Middle frontal gyrus (tissue), 1 donor: ENCODE data around the gene ULK4.

Experiments used
- DNase-seq: peaks from one replicate; pipeline ENCODE4 v3.0.0-alpha.2; 2015; ENCODE audit warnings: low spot score; ENCODE audit errors: extremely low spot score

Gene ULK4

DNA sequence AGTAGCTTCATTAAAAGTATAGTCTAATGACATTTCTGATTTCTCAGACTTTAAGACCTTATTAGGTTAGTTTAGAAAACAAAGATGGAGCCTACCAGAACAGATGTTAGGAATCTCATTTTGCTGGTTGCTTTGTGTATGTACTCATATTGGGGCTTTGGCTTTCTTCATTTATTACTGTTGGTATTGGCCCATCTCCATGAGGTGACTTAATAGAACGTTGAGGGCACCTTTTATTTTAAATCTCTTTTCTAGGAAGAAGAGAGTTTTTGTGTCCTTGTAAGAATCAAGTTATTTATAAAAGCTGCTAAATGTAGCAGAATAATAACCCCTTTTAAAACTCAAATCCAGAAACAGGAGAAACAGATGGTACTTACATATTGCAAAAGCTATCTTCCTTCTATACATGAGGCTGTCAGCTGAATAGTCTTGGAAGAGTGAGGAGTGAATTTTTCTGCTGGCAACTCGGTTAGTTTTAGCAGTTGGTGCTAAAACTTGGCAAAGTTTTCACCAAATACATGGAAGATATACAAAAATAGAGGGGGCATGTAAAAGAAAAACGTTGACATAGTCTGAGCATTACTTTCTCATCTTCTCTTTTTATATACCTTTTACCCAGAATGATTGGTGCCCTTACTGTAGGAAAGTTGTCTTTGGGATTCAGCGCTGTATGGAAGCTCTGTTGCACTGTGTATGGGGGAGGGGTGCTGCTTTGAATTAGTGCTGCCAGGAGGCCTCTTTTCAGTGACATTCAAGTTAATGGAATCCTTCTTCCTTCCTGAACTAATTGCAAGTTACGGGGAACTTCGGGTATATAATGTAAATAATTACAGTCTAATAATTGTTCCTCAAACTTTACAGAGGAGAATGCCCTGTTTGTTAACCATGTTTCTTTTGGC, 726.8 kb downstream of the ULK4 start:
- peak; percentile 39 for DNase-seq

DNA sequence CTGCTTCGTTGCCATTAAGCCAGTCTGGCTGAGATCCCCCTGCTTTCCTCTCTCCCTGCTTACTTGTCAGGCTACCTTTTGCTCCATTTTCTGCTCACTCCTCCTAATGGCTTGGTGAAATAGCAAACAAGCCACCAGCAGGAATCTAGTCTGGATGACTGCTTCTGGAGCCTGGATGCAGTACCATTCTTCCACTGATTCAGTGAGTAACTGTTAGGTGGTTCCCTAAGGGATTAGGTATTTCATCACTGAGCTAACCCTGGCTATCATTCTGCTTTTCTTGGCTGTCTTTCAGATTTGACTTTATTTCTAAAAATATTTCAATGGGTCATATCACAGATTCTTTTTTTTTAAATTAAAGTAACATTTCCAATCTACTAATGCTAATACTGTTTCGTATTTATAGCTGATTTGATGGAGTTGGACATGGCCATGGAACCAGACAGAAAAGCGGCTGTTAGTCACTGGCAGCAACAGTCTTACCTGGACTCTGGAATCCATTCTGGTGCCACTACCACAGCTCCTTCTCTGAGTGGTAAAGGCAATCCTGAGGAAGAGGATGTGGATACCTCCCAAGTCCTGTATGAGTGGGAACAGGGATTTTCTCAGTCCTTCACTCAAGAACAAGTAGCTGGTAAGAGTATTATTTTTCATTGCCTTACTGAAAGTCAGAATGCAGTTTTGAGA, 737.6 kb downstream of the ULK4 start:
- DNase-seq: no peak

DNA sequence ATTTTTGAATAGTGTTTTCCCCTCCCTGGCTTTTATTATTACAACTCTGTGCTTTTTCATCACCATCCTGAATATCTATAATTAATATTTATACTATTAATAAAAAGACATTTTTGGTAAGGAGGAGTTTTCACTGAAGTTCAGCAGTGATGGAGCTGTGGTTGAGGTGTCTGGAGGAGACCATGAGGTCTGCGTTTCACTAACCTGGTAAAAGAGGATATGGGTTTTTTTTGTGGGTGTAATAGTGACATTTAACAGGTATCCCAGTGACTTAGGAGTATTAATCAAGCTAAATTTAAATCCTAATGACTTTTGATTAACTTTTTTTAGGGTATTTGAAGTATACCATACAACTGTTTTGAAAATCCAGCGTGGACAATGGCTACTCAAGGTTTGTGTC, 738.2 kb downstream of the ULK4 start:
- DNase-seq: no peak

DNA sequence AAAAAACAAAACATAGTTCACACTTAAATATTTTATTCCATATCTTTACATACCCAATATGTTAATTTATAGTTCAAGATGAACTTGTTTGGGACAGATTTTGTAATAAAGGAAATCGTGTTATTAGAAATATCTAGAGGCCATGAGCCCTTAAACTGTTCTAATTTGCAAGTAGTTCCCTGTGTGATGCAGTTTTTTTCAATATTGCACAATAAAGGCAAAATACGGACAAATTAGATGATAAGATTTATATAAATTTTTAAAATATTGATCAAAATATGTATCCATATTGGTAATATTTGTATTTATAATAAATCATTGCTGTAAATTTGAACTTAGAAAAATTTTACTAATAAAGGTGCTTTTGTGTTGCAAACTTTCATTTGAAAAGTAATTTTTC, 738.8 kb downstream of the ULK4 start:
- DNase-seq: no peak

DNA sequence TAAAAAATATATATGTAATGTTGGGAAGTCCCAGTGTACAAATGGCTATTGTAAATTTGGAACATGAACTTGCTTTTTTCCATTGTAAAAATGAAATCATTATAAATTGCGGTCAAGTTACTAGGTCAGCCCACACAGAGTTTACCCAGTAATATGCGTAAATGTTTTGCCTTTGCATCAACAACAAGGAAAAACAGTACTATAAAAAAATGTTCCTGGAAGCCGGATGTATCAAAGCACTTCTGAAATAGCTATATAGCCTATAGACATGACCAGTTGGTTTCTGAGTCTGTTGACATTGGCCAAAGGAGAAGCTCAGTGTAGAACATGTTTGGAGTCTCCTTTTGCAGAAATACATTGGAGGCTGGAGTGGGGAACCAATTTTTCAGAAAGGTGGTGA, 739.4 kb downstream of the ULK4 start:
- no peak for DNase-seq

DNA sequence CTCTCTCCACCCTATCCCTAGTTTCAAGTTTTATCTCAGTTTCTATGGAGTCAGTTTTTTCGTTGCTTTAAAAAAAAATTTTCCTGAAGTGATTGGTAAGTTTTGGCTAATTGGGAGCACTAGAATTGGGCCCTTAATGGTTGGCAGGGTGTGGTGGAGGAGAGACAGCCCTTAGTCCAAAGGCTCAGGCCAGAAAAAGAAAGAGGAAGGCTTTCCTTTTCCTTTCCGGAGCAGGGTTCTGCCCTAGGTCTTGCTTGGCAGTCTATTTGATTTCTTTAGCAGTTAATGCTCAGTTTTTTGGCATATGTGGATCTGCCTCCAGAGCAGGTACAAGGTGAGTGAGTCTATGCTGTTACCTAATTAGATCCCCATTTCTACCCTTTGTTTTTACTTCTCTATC, 739.9 kb downstream of the ULK4 start:
- no peak for DNase-seq

DNA sequence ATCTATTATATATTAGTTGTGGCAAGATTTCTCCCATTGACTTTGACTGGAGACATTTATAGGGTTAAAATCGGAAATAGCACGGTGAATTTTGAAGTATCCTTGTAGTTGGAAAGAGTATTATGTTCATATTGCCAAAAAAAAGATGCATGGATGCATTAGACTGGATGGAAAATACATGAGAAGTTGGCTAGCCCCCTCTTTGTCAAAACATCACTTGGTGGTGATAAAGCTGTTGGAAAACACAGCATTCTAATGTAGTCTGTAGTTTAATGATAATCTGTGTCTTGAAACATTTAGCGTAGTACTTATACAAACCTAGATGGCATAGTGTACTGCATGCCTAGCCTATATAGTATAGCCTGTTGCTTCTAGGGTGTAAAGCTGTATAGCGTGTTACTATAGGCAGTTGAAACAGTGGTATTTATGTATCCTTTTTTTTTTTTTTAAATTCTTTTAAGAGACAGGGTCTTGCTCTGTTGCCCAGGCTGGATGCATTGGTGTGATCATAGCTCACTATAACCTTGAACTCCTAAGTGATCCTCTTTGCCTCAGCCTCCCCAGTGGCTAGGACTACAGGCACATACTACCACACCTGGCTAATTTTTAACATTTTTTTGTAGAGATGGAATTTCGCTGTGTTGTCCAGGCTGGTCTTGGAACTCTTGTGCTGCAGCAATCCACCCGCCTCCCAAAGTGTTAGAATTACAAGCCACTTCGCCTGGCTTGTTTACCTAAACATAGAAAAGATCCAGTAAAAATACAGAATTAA, 740.8 kb downstream of the ULK4 start:
- no peak for DNase-seq

DNA sequence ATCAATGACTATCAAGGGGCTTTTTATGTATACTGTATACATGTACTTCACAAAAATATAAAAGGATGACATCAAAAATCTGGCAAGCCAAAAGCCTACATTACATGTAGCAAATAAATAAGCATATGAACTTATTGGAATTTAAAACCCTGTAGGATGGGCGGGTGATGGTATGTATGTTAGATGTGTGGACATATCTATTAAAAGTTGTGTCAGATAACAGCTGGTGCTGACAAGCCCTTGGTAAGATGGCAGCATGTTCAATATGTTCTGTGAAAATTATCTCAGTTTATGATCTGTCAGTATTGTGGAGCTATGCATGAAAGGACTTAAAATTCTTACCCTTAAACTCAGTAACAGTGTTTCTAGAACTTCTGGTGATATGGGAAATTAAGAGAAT, 742.5 kb downstream of the ULK4 start:
- DNase-seq: no peak

DNA sequence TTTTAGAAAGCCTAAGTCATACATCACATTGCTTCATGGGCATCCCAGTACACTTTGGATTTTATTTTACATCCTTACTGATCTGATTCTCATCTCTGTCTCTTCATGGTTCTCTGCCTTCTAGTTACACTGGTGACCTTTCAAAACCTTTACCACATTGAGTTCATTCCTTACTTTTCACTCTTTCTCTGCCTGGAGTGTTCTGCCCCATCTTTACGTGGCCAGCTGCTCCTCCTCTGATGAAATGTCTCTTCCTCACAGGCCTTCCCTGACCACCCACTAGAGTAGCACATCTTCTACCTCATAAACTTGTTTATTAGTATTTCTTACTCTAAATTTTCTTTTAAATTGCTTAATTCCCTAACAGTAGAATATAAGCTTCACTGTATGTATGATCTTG, 744.9 kb downstream of the ULK4 start:
- DNase-seq: no peak

DNA sequence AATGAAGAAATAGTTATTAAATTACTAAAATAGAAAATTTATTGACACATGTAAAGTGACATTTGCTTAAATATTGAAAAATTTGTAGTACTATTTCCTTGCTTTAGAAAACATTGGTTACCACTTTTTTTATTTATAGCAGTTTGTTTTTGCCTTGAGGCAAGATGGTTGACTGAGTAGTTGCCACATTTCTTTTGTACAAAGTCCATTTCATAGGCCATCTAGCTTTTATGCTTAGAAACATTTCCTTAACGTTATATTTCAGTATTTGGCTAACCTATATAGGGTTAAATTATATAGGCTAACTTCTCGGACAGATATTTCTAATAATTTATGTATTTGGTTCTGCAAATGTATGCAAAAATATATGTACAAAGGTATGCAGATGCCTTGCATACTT, 745.5 kb downstream of the ULK4 start:
- no peak for DNase-seq

DNA sequence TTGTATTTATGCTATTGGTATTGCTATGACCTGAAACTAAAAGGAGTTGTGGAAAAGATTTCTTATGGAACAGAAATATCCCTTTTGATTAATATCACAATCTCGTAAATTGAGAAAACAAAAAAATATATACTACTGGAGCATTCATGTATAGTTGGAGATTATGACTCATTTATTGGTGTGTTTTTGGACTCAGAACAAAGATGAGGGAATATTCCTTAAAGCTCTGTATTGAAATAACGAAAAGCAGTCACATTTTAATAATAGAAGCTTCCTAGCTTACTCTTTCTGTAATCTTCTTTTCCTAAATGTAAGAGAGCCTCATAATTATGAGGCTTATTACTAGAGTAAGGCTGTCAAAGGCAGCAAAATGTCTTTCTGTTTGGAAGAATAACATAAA, 748.3 kb downstream of the ULK4 start:
- no peak for DNase-seq

DNA sequence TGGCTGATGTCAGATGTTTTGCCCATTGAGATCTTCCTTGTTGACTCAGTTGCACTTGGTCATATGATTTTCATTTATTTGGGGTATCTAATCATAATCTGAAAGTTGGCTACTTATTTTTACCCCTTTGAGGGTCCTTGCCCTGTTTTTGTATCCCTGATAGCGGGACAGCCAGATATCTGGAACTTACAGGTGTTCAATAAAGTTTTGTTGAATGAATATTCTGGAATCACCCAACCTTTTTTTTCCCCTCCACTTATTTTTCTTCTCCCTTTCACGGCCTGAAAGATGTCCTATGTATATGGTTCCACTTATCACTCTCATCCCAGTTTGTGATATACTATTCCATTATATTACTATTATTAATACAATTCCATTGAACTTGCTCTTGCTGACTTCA, 749.8 kb downstream of the ULK4 start:
- DNase-seq: no peak

DNA sequence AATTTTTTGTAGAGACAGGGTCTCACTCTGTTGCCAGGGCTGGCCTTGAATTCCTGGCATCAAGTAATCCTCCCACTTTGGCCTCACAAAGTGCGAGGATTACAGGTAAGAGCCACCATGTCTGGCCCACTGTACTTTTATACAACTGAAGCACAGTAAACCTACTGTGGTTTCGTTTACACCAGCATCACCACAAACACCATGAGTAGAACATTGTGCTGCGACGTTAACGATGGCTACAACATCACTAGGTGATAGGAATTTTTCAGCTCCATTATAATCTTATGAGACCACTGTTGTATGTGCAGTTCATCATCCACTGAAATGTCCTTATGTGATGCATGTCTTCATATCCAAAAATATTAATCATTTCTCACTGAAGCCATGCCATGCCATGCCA, 750.9 kb downstream of the ULK4 start:
- no peak for DNase-seq

DNA sequence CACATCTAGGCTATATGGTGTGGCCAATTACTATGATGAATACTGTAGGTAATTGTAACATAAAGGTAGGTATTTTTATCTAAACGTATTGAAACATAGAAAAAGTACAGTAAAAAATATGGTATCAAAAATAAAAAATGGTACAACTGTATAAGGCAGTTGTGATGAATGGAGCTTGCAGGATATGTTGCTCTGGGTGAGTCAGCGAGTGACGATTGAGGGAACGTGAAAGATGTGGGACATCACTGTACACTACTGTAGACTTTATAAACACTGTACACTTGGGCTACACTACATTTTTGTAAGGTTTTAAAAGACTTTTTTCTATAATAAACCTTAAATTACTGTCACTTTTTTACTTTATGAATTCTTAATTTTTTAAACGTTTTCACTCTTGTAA, 752.3 kb downstream of the ULK4 start:
- DNase-seq: no peak

DNA sequence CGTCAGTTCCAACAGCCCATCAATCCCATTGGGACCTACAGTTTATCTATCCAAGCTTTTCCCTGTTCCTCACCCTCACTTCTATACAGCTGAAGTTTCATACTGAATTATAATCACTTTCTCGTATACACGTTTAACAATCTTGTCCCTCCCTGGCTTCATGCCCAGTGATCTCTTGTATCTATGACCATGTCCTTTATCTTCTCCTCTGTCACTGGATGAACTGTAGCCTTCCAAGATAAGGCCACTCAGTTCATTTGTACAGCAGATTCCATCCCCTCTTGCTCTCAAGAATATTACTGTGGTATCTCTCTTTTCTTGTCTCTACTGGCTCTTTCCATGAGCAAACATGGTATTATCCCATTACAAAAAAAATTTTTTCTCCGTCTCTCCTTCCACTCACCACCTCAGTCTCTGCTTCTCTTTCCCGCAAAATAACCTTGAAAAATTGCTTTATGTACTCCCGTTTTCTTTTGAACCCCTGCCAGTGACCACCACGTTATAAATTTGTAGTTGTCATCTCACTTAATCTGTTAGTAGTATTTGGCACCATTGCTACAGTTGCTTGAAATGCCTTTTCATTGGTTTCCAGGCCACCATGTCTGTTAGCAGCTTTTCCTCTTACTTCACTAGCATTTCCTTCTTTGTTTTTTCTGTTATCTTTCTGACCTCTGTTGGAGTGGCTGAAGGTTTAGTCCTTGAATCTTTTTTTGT, 753.2 kb downstream of the ULK4 start:
- DNase-seq: no peak

DNA sequence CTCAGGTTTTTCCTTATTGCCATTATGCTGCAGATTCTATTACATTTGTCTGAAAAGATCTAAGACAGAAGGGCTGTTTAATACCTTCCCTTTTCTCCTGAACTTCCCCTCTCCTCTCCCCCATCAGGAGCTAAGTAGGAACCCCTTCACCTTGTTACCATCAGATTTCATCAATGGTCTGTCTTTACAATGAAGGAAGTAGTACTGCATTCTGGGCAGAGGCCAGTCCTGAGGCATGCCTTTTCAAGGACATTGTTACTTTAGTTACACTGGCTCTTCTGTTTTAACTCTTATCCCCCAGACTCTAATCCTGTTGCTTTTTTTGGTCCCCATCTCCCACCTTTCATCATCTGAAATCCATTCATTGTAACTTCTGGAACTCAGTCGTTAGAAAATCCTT, 754.5 kb downstream of the ULK4 start:
- DNase-seq: no peak

DNA sequence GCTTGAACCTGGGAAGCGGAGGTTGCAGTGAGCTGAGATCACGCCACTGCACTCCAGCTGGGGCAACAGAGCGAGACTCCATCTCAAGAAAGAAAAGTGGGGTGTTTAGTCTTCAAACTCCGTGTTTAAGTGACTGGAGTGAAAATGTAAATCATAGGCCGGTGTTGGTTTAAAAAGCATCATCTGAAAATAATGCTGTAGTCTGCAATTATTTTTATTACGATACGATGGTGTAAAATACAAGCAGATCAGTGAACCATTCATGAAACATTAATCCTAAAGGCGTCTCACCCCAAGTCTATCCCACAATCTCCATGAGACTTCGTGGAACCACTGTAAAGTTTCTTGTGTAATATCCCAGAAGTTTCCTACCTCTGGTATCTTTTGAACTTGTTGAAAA, 756.3 kb downstream of the ULK4 start:
- no peak for DNase-seq

DNA sequence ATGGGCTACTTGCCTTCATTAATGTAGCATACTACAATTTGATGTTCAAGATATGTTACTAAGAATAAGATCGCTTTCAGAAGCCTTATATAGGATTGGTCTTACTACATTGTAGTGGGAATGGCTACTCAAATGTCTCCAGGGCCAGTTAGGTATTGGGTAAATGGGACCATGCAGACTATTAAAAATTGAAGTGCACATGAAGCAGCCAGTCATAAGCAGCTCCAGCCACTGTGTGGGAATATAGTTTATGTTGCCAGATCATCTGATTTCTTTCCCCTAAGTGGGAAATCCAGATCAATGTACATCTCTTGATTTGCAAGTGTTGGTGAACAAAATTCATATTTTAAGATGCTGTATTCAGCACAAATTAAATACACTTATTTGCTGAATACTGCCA, 757.5 kb downstream of the ULK4 start:
- DNase-seq: no peak

DNA sequence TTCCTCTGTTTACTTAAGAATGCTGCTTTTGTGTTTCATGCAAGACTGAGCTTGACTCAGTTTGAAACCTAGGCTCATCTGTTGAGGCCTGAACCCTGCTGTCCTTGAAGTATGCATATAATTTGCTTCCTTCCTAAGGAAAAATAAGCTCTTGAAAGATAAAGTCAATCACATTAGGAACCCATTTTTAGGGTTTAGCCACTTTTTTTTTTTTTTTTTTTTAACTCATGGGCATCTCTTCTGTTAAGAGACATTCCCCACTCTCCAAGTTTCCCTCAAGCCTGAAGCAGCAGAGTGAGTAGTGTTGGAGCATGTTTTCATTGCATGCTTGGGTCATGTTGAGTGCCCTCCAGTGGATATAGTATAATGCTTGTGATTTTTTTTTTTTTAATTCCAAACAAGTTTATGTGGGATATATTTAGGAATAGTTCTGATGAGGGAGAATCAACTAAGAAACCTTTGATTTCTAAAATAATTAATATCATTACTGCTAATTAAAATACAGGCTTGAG, 759.0 kb downstream of the ULK4 start:
- DNase-seq: no peak

DNA sequence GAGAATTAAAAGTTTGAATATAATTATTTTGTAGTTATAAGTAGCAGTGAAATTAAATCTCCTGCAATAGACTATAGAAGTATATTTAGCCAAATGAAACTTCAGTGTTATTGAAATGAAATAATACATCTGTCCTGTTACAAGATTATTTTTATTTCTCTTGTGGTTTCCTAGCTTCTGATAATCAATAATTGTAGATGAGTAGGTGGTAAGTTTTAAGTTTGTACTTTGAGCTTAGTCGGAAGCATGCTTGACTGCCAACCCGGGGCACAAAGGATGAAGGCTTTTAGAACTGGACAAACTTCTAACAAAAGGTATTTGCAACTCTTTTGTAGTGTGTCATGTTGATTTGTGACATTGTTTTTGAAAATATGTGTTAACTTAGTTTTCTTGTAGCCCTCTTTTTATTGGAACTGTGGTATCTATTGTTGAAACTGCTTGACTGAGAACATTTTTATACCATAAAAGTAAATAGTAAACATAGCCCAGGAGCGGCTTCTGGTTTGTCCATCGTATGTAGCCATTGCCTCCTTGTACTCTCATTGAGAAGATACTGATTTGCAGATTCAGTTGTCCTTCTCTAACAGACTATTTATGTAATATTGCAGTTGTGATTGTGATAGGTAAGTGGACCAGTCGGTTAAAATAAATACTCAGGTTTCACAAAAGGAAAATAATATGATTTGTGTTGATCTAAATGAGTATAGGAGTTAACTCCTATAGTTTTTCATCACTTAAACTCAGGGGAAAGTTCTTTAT, 759.6 kb downstream of the ULK4 start:
- DNase-seq: no peak

DNA sequence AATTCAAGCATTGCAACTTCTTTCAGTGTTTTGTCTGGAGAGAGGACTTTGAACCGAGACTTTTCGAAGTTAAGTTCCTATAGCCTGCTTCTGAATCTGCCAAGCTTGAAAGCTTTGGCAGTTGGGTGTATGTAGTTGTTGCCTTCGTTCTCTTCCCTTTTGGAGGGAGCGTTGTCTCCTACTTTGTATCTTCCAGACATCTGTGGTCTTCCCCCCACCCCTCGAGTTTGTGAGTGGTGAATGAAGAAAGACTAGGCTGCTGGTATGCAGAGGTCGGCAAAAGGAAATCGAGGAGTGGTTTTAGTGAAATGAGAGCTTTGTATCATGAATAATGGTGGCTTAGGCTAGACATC, 761.3 kb downstream of the ULK4 start:
- DNase-seq: no peak
